HepG2 (cell line): Measurements from ENCODE around the gene SRCIN1. TPM values are rescaled to one million over a fixed set of nuclear protein-coding genes. Genes with fewer than 3 reads are reported as not detected.

Experiments
- AFF4 ChIP-seq: sonication (generic); formaldehyde crosslinking; IDR thresholded peaks from 2 replicates; pipeline ENCODE4 v1.4.0; 2020; ENCODE audit warnings: missing genetic modification reagents
- EP300 ChIP-seq, 3 experiments: sonication (generic) in 1 of 3; formaldehyde crosslinking in 1 of 3; IDR thresholded peaks; 2 replicates each; pipeline versions ENCODE4 v1.5.1 to v1.6.1; 2011 to 2020; ENCODE audit warnings: low read depth in 2 of 3, low read length in 2 of 3, borderline replicate concordance in 1 of 3, improper control_type of control experiment in 1 of 3, mild to moderate bottlenecking in 1 of 3, missing genetic modification reagents in 1 of 3, moderate library complexity in 1 of 3
- GPBP1L1 ChIP-seq: sonication (generic); formaldehyde crosslinking; IDR thresholded peaks from 2 replicates; pipeline ENCODE4 v1.5.0; 2020; ENCODE audit warnings: mild to moderate bottlenecking, missing genetic modification reagents
- KLF11 ChIP-seq: IDR thresholded peaks from 2 replicates; pipeline ENCODE4 v1.6.1; 2016; ENCODE audit warnings: missing compliant biosample characterization
- KLF13 ChIP-seq: sonication (generic); formaldehyde crosslinking; IDR thresholded peaks from 2 replicates; pipeline ENCODE4 v1.4.0; 2020; ENCODE audit warnings: mild to moderate bottlenecking, missing genetic modification reagents
- KMT2B ChIP-seq: IDR thresholded peaks from 2 replicates; pipeline ENCODE4 v1.6.1; 2016; ENCODE audit warnings: missing genetic modification reagents, missing compliant biosample characterization
- NFYB ChIP-seq: sonication (generic); formaldehyde crosslinking; IDR thresholded peaks from 2 replicates; pipeline ENCODE4 v1.4.0; 2020; ENCODE audit warnings: missing genetic modification reagents
- RORA ChIP-seq: sonication (generic); formaldehyde crosslinking; IDR thresholded peaks from 2 replicates; pipeline ENCODE4 v1.5.0; 2020; ENCODE audit warnings: mild to moderate bottlenecking, missing genetic modification reagents, moderate library complexity
- TBL1XR1 ChIP-seq: fragments of 150-350 bp; IDR thresholded peaks from 2 replicates; pipeline ENCODE4 v1.6.1; 2014; ENCODE audit warnings: borderline replicate concordance, low read length; ENCODE audit not compliant: partially characterized antibody
- TIGD3 ChIP-seq: sonication (generic); formaldehyde crosslinking; IDR thresholded peaks from 2 replicates; pipeline ENCODE4 v1.5.1; 2020; ENCODE audit warnings: mild to moderate bottlenecking, missing genetic modification reagents, borderline replicate concordance
- ZBTB37 ChIP-seq: sonication (generic); formaldehyde crosslinking; IDR thresholded peaks from 2 replicates; pipeline ENCODE4 v1.4.0; 2020; ENCODE audit warnings: mild to moderate bottlenecking, missing genetic modification reagents
- ZFP36 ChIP-seq: fragments of 150-350 bp; IDR thresholded peaks from 2 replicates; pipeline ENCODE4 v1.6.1; 2018; ENCODE audit warnings: borderline replicate concordance, low read length, low read depth; ENCODE audit not compliant: partially characterized antibody
- ZNF33A ChIP-seq: sonication (generic); formaldehyde crosslinking; IDR thresholded peaks from 2 replicates; pipeline ENCODE4 v1.5.1; 2020; ENCODE audit warnings: missing genetic modification reagents, mild to moderate bottlenecking, moderate library complexity, borderline replicate concordance
- ZNF576 ChIP-seq: sonication (generic); formaldehyde crosslinking; IDR thresholded peaks from 2 replicates; pipeline ENCODE4 v1.4.0; 2020; ENCODE audit warnings: mild to moderate bottlenecking, missing genetic modification reagents
- ZNF784 ChIP-seq: sonication (generic); formaldehyde crosslinking; IDR thresholded peaks from 2 replicates; pipeline ENCODE4 v1.5.1; 2020; ENCODE audit warnings: missing genetic modification reagents, mild to moderate bottlenecking, borderline replicate concordance
- polyA plus RNA-seq, 8 experiments: library from polyadenylated mRNA; depleted of rRNA in 3 of 8; stranded (reverse) in 7 of 8; unstranded in 1 of 8; fragments of >200 nt; fragmentation: Illumina TruSeq in 4 of 8; extraction: Trizol in 4 of 8; gene quantifications; 2 replicates each; pipeline versions ENCODE4 v1.2.1 to v1.2.3, GENCODE V29; 2011 to 2016; ENCODE audit warnings: low read depth in 4 of 8, missing spikeins in 1 of 8, mixed read lengths in 1 of 8; ENCODE audit not compliant: insufficient read depth in 1 of 8
- total RNA-seq, 5 experiments: library from RNA; depleted of rRNA; stranded (reverse); fragments of >200 nt; fragmentation: Illumina TruSeq; extraction: Trizol; gene quantifications; 2 replicates each; pipeline ENCODE4 v1.2.3, GENCODE V29; 2016; ENCODE audit warnings: low read depth in 1 of 5

The SRCIN1 gene
- total and polyA plus RNA-seq, 2 of the 13 experiments (the other 11 are each of a cell fraction or from before 2014, with no cell fraction given) = 1.2 to 9.6 TPM

GRCh38 chr17:38620551-38621277 is 15.0 kb upstream of the SRCIN1 start (continued):
- TF ChIP-seq ZBTB37 = no peak
- TF ChIP-seq ZNF33A (CRISPR knock-in tag) = no peak
- no peak for TF ChIP-seq GPBP1L1
- peak; percentile 98 to 99 for TF ChIP-seq EP300 (IDR thresholded peaks at IDR 0.05; ENCODE audit: low read depth in 2 of 2, low read length in 2 of 2)
- TF ChIP-seq EP300 (CRISPR knock-in tag; IDR thresholded peaks at IDR 0.05; ENCODE audit: borderline replicate concordance) = peak; percentile 100
- no peak for TF ChIP-seq KLF13 (CRISPR knock-in tag)
- TF ChIP-seq NFYB (CRISPR knock-in tag) = no peak; the same call in 1 of the 2 replicates
- peak; percentile 61; the same call in 1 of the 2 replicates for TF ChIP-seq KMT2B (CRISPR knock-in tag)
- 0 out of 2 replicates have a peak, but pooled peaks have one; percentile 48 for TF ChIP-seq RORA
- TF ChIP-seq KLF11 (CRISPR knock-in tag) = peak; percentile 88; the same call in 1 of the 2 replicates
- TF ChIP-seq ZNF576 (CRISPR knock-in tag) = no peak
- TF ChIP-seq TBL1XR1 = peak; percentile 79
- no peak for TF ChIP-seq TIGD3
- TF ChIP-seq ZNF784 (CRISPR knock-in tag) = no peak
- 0 out of 2 replicates have a peak, but pooled peaks have one; percentile 76 for TF ChIP-seq AFF4
- no peak for TF ChIP-seq ZFP36
